H1 (cell line): ENCODE measurements around the gene TCAIM. TPM values are rescaled to one million over a fixed set of nuclear protein-coding genes. Genes with fewer than 3 reads are reported as not detected.

Source experiments
- GABPA ChIP-seq: IDR thresholded peaks from 2 replicates; pipeline ENCODE4 v1.6.1; 2011; ENCODE audit warnings: mild to moderate bottlenecking, low read length, moderate library complexity, borderline replicate concordance; ENCODE audit not compliant: insufficient read depth
- KDM4A ChIP-seq: IDR thresholded peaks from one replicate; pipeline ENCODE4 v1.7.1; 2012; ENCODE audit warnings: low read depth, mild to moderate bottlenecking, moderate library complexity, low read length, inconsistent platforms; ENCODE audit not compliant: severe bottlenecking
- NRF1 ChIP-seq: IDR thresholded peaks from 2 replicates; pipeline ENCODE4 v1.6.1; 2011; ENCODE audit warnings: mild to moderate bottlenecking, low read depth, low read length, improper control_type of control experiment
- RAD21 ChIP-seq, 2 experiments: IDR thresholded peaks in 1 of 2; conservative IDR thresholded peaks in 1 of 2; 2 replicates each; pipeline ENCODE4 v1.6.1; 2011; ENCODE audit warnings: low read depth in 2 of 2, low read length in 2 of 2, improper control_type of control experiment in 1 of 2, inconsistent platforms in 1 of 2, mild to moderate bottlenecking in 1 of 2, moderate library complexity in 1 of 2
- RXRA ChIP-seq: IDR thresholded peaks from 2 replicates; pipeline ENCODE4 v1.6.1; 2011; ENCODE audit warnings: low read depth, mild to moderate bottlenecking, low read length, moderate library complexity; ENCODE audit not compliant: insufficient read depth
- polyA plus RNA-seq, 7 experiments: library from polyadenylated mRNA; depleted of rRNA in 3 of 7; stranded (reverse) in 5 of 7; unstranded in 2 of 7; fragments of >200 nt in 5 of 7; fragments of 200-250 nt in 2 of 7; gene quantifications; 1 replicate in 5 of 7; 2 replicates in 1 of 7; 4 replicates in 1 of 7; pipeline versions ENCODE4 v1.2.1 to v1.2.3, GENCODE V29; 2011 to 2013; ENCODE audit warnings: missing spikeins in 2 of 7, mixed read lengths in 2 of 7
- total RNA-seq: library from RNA; stranded (reverse); fragmentation: NEBNext Ultra II Directional; extraction: Animal tissue kit (Norgen Biotek cat#: 25700); gene quantifications from 2 replicates; pipeline ENCODE4 v1.2.1, GENCODE V29; 2021

TCAIM gene
- total and polyA plus RNA-seq, 2 of the 8 experiments (the other 6 are each of a cell fraction or from before 2014, with no cell fraction given): 6.9 to 22.1 TPM

DNA sequence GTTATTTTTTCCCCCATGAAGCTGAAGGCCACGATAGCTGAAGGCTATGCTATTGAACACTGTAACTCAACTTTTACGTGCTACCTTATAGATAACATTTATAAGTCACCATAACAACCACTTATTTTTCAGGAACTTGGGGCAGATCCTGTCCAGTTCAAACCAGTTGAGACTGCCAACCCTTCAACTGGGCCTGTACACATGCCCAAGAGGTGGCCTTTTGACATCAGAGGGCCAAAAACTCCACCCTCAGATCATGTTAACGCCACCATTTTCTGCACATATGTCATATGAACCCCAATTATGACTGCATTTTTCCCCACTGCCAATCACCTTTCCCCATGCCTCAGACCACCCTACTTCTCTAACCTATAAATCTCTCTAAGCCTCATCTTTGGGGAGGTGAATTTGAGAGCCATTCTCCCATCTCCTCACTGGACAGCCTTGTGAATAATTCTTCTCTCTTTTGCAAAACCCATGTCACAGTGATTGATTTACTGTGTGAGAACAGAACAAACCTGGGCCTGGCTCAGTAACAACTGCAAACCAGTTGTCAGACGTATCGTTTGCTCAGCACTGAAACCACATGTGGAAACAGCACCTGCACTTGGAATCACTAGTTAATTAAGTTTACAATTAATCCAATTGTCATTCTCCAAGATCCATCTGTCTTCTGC, 96.4 kb downstream of the TCAIM start (continued):
- TF ChIP-seq KDM4A (no peak), RXRA (no peak), GABPA (no peak), NRF1 (no peak), RAD21 (IDR thresholded peaks at IDR 0.05 in 1 of 2, conservative IDR thresholded peaks at IDR 0.05 in 1 of 2; ENCODE audit: low read depth in 2 of 2, low read length in 2 of 2) (no peak)
